Mesothelial cell of epicardium (in vitro differentiated cells): Measurements from ENCODE around the gene PEAK1. TPM values are rescaled to one million over a fixed set of nuclear protein-coding genes. Genes with fewer than 3 reads are reported as not detected.
"Not testable (repeated sequence)": the region's sequence is repeated elsewhere in the genome, so short reads cannot be mapped to it uniquely, and the experiment has no call there.

Experiments
- DNase-seq, 2 experiments: peaks; one replicate each; pipeline ENCODE4 v3.0.0; 2021; ENCODE audit warnings: low spot score in 2 of 2; ENCODE audit not compliant: unreplicated experiment in 2 of 2
- H3K27ac Mint-ChIP-seq: 2 replicates; pipeline ENCODE4 v1.8.0; 2021; ENCODE audit warnings: mixed read lengths
- H3K27me3 Mint-ChIP-seq: 2 replicates; pipeline ENCODE4 v1.8.0; 2021; ENCODE audit warnings: low read depth, mixed read lengths
- H3K36me3 Mint-ChIP-seq: 2 replicates; pipeline ENCODE4 v1.8.0; 2021; ENCODE audit warnings: mixed read lengths
- H3K4me1 Mint-ChIP-seq: 2 replicates; pipeline ENCODE4 v1.8.0; 2021; ENCODE audit warnings: mixed read lengths
- H3K4me3 Mint-ChIP-seq: 2 replicates; pipeline ENCODE4 v1.8.0; 2021; ENCODE audit warnings: mild to moderate bottlenecking, moderate library complexity, mixed read lengths
- H3K9me3 Mint-ChIP-seq: 2 replicates; pipeline ENCODE4 v1.8.0; 2021; ENCODE audit warnings: mixed read lengths
- total RNA-seq: library from RNA; stranded (reverse); gene quantifications from 3 replicates; pipeline ENCODE4 v1.2.1, GENCODE V29; 2021
- TF ChIP-seq, protein P1 (sequence below): fragments of 200-600 bp; sonication (generic); IDR thresholded peaks from one replicate; pipeline ENCODE4 v1.5.0; 2021; ENCODE audit warnings: antibody characterized with exemption; ENCODE audit not compliant: unreplicated experiment

The PEAK1 gene
- total RNA-seq, 1 donor from 2014 or later: 92.3 TPM

GRCh38 chr15:77282333-77282732, 137.6 kb downstream of the PEAK1 start:
- no peaks in the 10 kb centered on the region for H3K9me3 Mint-ChIP-seq
- peaks cover 27% of the 10 kb centered on the region for H3K4me1 Mint-ChIP-seq
- TF ChIP-seq, protein P1, sequence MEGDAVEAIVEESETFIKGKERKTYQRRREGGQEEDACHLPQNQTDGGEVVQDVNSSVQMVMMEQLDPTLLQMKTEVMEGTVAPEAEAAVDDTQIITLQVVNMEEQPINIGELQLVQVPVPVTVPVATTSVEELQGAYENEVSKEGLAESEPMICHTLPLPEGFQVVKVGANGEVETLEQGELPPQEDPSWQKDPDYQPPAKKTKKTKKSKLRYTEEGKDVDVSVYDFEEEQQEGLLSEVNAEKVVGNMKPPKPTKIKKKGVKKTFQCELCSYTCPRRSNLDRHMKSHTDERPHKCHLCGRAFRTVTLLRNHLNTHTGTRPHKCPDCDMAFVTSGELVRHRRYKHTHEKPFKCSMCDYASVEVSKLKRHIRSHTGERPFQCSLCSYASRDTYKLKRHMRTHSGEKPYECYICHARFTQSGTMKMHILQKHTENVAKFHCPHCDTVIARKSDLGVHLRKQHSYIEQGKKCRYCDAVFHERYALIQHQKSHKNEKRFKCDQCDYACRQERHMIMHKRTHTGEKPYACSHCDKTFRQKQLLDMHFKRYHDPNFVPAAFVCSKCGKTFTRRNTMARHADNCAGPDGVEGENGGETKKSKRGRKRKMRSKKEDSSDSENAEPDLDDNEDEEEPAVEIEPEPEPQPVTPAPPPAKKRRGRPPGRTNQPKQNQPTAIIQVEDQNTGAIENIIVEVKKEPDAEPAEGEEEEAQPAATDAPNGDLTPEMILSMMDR: no peak
- H3K27me3 Mint-ChIP-seq: no peaks in the 10 kb centered on the region
- H3K36me3 Mint-ChIP-seq: peaks cover 37% of the 10 kb centered on the region
- DNase-seq: no peak
- H3K4me3 Mint-ChIP-seq: no peak overlapping the region
- peak overlapping the region; percentile 88 for H3K27ac Mint-ChIP-seq

GRCh38 chr15:77276943-77277342, 143.0 kb downstream of the PEAK1 start:
- TF ChIP-seq, protein P1: no peak
- Mint-ChIP-seq H3K27me3 (no peaks in the 10 kb centered on the region), H3K27ac (no peak overlapping the region), H3K4me1 (peaks cover 9% of the 10 kb centered on the region), H3K4me3 (no peak overlapping the region), H3K36me3 (peaks cover 52% of the 10 kb centered on the region), H3K9me3 (peaks cover 30% of the 10 kb centered on the region)
- no peak for DNase-seq

GRCh38 chr15:77276096-77276495, 143.8 kb downstream of the PEAK1 start:
- H3K4me3 Mint-ChIP-seq: no peak overlapping the region
- H3K36me3 Mint-ChIP-seq: peaks cover 58% of the 10 kb centered on the region
- no peak for DNase-seq
- H3K27ac Mint-ChIP-seq: no peak overlapping the region
- H3K9me3 Mint-ChIP-seq: peaks cover 31% of the 10 kb centered on the region
- peaks cover 7% of the 10 kb centered on the region for H3K4me1 Mint-ChIP-seq
- TF ChIP-seq, protein P1: no peak
- H3K27me3 Mint-ChIP-seq: no peaks in the 10 kb centered on the region

DNA sequence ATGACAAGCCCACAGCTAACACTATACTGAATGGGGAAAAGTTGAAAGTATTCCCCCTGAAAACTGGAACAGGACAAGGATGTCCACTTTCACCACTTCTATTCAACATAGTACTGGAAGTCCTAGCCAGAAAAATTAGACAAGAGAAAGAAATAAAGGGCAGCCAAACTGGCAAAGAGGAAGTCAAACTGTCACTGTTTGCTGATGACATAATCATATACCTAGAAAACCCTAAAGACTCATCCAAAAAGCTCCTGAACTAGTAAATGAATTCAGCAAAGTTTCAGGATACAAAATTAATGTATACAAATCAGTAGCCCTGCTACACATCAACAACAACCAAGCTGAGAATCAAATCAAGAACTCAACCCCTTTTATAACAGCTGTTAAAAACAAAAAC, 146.8 kb downstream of the PEAK1 start:
- not testable (repeated sequence) for H3K27me3 Mint-ChIP-seq, H3K4me3 Mint-ChIP-seq, H3K4me1 Mint-ChIP-seq, DNase-seq, H3K27ac Mint-ChIP-seq
- Mint-ChIP-seq H3K36me3 (peaks cover 77% of the 10 kb centered on the region), H3K9me3 (peaks cover 56% of the 10 kb centered on the region)

DNA sequence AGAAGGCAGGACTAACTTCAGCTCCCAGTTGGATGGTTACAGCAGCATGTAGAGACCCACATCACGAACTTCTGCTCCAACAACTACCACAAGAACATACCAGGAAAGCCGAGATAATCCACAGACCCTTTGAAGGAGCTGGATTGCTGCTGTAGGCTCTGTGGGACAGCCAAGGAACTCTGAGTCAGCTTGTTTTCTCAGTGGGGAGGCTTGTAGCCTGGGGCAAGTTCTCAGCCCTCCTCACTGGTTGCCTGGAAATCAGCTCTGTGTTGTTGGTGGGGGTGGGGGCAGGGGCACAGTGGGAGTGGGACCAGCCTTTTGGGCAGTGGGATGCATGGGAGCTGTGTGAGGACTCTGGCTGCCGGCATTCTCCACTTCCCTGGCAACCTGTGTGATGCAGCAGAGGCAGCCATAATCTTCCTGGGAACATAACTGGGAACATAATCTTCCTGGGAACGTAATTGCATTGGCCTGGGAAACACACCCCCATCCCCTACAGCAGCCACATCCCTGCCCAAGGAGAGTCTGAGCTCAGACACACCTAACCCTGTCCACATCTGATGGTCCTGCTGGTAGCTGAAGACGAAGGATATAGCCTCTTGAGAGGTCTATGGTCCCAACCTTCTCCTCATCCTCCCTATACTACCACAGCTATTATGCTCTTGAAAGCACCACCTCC, 153.1 kb downstream of the PEAK1 start:
- Mint-ChIP-seq H3K9me3 (peaks cover 42% of the 10 kb centered on the region), H3K4me3 (no peak overlapping the region), H3K36me3 (peaks cover 67% of the 10 kb centered on the region), H3K4me1 (no peaks in the 10 kb centered on the region), H3K27ac (no peak overlapping the region), H3K27me3 (no peaks in the 10 kb centered on the region)
- no peak for DNase-seq
- TF ChIP-seq, protein P1: no peak

GRCh38 chr15:77255385-77255784, 164.5 kb downstream of the PEAK1 start:
- TF ChIP-seq, protein P1: no peak
- Mint-ChIP-seq H3K9me3 (peaks cover 5% of the 10 kb centered on the region), H3K4me3 (no peak overlapping the region), H3K36me3 (peaks cover 15% of the 10 kb centered on the region), H3K27ac (no peak overlapping the region), H3K4me1 (peaks cover 15% of the 10 kb centered on the region), H3K27me3 (no peaks in the 10 kb centered on the region)
- no peak for DNase-seq
